WTC11 (cell line): ENCODE data around the gene BUD31.

ENCODE experiments used
- CREM ChIP-seq: sonication (generic); formaldehyde crosslinking; IDR thresholded peaks from 2 replicates; pipeline ENCODE4 v1.8.1; 2022; ENCODE audit warnings: mild to moderate bottlenecking, missing genetic modification reagents, moderate library complexity
- GABPB1 ChIP-seq: sonication (generic); formaldehyde crosslinking; IDR thresholded peaks from 2 replicates; pipeline ENCODE4 v1.8.1; 2023; ENCODE audit warnings: mild to moderate bottlenecking, missing genetic modification reagents
- IRF2 ChIP-seq: sonication (generic); formaldehyde crosslinking; IDR thresholded peaks from 2 replicates; pipeline ENCODE4 v1.8.0; 2022; ENCODE audit warnings: low read depth, missing genetic modification reagents, borderline replicate concordance
- KAT7 ChIP-seq: sonication (generic); formaldehyde crosslinking; IDR thresholded peaks from 2 replicates; pipeline ENCODE4 v1.8.1; 2023; ENCODE audit warnings: missing genetic modification reagents, mild to moderate bottlenecking, borderline replicate concordance
- NFE2L1 ChIP-seq: sonication (generic); formaldehyde crosslinking; IDR thresholded peaks from 2 replicates; pipeline ENCODE4 v1.8.1; 2023; ENCODE audit warnings: missing genetic modification reagents
- NR1H2 ChIP-seq: sonication (generic); formaldehyde crosslinking; IDR thresholded peaks from 2 replicates; pipeline ENCODE4 v1.9.0; 2021; ENCODE audit warnings: mild to moderate bottlenecking, moderate library complexity, missing genetic modification reagents
- SMAD3 ChIP-seq: sonication (generic); formaldehyde crosslinking; IDR thresholded peaks from 2 replicates; pipeline ENCODE4 v1.8.0; 2022; ENCODE audit warnings: missing genetic modification reagents, mild to moderate bottlenecking, borderline replicate concordance
- TF ChIP-seq, protein P1 (sequence below): fragments of 200-600 bp; IDR thresholded peaks from 2 replicates; pipeline ENCODE4 v1.8.0; 2022; ENCODE audit warnings: antibody characterized with exemption
- TF ChIP-seq, protein P2 (sequence below): fragments of 250-450 bp; sonication (Bioruptor Pico); IDR thresholded peaks from 2 replicates; pipeline ENCODE4 v1.9.0; 2021; ENCODE audit warnings: mild to moderate bottlenecking
- TF ChIP-seq, protein P3 (sequence below): sonication (generic); formaldehyde crosslinking; IDR thresholded peaks from 2 replicates; pipeline ENCODE4 v1.8.0; 2023; ENCODE audit warnings: mild to moderate bottlenecking, missing genetic modification reagents
- TF ChIP-seq, protein P4 (sequence below): sonication (generic); formaldehyde crosslinking; IDR thresholded peaks from 2 replicates; pipeline ENCODE4 v1.8.1; 2022; ENCODE audit warnings: low read depth, mild to moderate bottlenecking, moderate library complexity, missing genetic modification reagents, borderline replicate concordance
- TF ChIP-seq, protein P5 (sequence below): fragments of 250-450 bp; sonication (Bioruptor Pico); IDR thresholded peaks from 2 replicates; pipeline ENCODE4 v1.9.0; 2021; ENCODE audit warnings: mild to moderate bottlenecking, borderline replicate concordance
- TF ChIP-seq, protein P6 (sequence below): sonication (generic); formaldehyde crosslinking; conservative IDR thresholded peaks from 2 replicates; pipeline ENCODE4 v1.8.1; 2023; ENCODE audit warnings: mild to moderate bottlenecking, low read depth, missing genetic modification reagents, moderate library complexity

DNA sequence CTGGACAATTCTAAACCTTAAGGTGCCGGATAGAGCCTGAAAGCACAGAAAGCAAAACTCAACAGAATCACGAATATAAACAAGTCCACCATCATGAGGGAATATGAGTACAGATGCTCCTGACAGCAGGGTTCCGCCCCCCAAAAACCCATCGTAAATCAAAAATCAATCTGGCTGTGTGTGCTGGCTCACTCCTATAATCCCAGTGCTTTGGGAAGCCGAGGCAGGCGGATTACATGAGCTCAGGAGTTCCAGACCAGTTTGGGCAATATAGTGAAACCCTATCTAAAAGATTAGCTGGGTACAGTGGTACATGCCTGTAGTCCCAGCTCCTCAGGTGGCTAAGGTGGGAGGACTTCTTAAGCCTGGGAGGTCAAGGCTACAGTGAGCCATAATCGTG, 12.2 kb downstream of the BUD31 start:
- TF ChIP-seq, protein P1, sequence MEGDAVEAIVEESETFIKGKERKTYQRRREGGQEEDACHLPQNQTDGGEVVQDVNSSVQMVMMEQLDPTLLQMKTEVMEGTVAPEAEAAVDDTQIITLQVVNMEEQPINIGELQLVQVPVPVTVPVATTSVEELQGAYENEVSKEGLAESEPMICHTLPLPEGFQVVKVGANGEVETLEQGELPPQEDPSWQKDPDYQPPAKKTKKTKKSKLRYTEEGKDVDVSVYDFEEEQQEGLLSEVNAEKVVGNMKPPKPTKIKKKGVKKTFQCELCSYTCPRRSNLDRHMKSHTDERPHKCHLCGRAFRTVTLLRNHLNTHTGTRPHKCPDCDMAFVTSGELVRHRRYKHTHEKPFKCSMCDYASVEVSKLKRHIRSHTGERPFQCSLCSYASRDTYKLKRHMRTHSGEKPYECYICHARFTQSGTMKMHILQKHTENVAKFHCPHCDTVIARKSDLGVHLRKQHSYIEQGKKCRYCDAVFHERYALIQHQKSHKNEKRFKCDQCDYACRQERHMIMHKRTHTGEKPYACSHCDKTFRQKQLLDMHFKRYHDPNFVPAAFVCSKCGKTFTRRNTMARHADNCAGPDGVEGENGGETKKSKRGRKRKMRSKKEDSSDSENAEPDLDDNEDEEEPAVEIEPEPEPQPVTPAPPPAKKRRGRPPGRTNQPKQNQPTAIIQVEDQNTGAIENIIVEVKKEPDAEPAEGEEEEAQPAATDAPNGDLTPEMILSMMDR, result no peak
- TF ChIP-seq NR1H2 (CRISPR knock-in tag) (no peak), NFE2L1 (CRISPR knock-in tag) (no peak), IRF2 (CRISPR knock-in tag) (no peak), GABPB1 (no peak), CREM (CRISPR knock-in tag) (no peak), KAT7 (CRISPR knock-in tag) (no peak), SMAD3 (CRISPR knock-in tag) (no peak)
- TF ChIP-seq, protein P2, sequence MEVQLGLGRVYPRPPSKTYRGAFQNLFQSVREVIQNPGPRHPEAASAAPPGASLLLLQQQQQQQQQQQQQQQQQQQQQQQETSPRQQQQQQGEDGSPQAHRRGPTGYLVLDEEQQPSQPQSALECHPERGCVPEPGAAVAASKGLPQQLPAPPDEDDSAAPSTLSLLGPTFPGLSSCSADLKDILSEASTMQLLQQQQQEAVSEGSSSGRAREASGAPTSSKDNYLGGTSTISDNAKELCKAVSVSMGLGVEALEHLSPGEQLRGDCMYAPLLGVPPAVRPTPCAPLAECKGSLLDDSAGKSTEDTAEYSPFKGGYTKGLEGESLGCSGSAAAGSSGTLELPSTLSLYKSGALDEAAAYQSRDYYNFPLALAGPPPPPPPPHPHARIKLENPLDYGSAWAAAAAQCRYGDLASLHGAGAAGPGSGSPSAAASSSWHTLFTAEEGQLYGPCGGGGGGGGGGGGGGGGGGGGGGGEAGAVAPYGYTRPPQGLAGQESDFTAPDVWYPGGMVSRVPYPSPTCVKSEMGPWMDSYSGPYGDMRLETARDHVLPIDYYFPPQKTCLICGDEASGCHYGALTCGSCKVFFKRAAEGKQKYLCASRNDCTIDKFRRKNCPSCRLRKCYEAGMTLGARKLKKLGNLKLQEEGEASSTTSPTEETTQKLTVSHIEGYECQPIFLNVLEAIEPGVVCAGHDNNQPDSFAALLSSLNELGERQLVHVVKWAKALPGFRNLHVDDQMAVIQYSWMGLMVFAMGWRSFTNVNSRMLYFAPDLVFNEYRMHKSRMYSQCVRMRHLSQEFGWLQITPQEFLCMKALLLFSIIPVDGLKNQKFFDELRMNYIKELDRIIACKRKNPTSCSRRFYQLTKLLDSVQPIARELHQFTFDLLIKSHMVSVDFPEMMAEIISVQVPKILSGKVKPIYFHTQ (CRISPR knock-in tag), result no peak
- TF ChIP-seq, protein P3, sequence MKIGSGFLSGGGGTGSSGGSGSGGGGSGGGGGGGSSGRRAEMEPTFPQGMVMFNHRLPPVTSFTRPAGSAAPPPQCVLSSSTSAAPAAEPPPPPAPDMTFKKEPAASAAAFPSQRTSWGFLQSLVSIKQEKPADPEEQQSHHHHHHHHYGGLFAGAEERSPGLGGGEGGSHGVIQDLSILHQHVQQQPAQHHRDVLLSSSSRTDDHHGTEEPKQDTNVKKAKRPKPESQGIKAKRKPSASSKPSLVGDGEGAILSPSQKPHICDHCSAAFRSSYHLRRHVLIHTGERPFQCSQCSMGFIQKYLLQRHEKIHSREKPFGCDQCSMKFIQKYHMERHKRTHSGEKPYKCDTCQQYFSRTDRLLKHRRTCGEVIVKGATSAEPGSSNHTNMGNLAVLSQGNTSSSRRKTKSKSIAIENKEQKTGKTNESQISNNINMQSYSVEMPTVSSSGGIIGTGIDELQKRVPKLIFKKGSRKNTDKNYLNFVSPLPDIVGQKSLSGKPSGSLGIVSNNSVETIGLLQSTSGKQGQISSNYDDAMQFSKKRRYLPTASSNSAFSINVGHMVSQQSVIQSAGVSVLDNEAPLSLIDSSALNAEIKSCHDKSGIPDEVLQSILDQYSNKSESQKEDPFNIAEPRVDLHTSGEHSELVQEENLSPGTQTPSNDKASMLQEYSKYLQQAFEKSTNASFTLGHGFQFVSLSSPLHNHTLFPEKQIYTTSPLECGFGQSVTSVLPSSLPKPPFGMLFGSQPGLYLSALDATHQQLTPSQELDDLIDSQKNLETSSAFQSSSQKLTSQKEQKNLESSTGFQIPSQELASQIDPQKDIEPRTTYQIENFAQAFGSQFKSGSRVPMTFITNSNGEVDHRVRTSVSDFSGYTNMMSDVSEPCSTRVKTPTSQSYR (CRISPR knock-in tag), result no peak
- TF ChIP-seq, protein P4, sequence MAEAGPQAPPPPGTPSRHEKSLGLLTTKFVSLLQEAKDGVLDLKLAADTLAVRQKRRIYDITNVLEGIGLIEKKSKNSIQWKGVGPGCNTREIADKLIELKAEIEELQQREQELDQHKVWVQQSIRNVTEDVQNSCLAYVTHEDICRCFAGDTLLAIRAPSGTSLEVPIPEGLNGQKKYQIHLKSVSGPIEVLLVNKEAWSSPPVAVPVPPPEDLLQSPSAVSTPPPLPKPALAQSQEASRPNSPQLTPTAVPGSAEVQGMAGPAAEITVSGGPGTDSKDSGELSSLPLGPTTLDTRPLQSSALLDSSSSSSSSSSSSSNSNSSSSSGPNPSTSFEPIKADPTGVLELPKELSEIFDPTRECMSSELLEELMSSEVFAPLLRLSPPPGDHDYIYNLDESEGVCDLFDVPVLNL (CRISPR knock-in tag), result no peak
- TF ChIP-seq, protein P5, sequence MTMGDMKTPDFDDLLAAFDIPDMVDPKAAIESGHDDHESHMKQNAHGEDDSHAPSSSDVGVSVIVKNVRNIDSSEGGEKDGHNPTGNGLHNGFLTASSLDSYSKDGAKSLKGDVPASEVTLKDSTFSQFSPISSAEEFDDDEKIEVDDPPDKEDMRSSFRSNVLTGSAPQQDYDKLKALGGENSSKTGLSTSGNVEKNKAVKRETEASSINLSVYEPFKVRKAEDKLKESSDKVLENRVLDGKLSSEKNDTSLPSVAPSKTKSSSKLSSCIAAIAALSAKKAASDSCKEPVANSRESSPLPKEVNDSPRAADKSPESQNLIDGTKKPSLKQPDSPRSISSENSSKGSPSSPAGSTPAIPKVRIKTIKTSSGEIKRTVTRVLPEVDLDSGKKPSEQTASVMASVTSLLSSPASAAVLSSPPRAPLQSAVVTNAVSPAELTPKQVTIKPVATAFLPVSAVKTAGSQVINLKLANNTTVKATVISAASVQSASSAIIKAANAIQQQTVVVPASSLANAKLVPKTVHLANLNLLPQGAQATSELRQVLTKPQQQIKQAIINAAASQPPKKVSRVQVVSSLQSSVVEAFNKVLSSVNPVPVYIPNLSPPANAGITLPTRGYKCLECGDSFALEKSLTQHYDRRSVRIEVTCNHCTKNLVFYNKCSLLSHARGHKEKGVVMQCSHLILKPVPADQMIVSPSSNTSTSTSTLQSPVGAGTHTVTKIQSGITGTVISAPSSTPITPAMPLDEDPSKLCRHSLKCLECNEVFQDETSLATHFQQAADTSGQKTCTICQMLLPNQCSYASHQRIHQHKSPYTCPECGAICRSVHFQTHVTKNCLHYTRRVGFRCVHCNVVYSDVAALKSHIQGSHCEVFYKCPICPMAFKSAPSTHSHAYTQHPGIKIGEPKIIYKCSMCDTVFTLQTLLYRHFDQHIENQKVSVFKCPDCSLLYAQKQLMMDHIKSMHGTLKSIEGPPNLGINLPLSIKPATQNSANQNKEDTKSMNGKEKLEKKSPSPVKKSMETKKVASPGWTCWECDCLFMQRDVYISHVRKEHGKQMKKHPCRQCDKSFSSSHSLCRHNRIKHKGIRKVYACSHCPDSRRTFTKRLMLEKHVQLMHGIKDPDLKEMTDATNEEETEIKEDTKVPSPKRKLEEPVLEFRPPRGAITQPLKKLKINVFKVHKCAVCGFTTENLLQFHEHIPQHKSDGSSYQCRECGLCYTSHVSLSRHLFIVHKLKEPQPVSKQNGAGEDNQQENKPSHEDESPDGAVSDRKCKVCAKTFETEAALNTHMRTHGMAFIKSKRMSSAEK (CRISPR knock-in tag), result no peak
- TF ChIP-seq, protein P6, sequence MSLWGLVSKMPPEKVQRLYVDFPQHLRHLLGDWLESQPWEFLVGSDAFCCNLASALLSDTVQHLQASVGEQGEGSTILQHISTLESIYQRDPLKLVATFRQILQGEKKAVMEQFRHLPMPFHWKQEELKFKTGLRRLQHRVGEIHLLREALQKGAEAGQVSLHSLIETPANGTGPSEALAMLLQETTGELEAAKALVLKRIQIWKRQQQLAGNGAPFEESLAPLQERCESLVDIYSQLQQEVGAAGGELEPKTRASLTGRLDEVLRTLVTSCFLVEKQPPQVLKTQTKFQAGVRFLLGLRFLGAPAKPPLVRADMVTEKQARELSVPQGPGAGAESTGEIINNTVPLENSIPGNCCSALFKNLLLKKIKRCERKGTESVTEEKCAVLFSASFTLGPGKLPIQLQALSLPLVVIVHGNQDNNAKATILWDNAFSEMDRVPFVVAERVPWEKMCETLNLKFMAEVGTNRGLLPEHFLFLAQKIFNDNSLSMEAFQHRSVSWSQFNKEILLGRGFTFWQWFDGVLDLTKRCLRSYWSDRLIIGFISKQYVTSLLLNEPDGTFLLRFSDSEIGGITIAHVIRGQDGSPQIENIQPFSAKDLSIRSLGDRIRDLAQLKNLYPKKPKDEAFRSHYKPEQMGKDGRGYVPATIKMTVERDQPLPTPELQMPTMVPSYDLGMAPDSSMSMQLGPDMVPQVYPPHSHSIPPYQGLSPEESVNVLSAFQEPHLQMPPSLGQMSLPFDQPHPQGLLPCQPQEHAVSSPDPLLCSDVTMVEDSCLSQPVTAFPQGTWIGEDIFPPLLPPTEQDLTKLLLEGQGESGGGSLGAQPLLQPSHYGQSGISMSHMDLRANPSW (CRISPR knock-in tag), result no peak
